Left lung (tissue), 10 donors: ENCODE measurements around the gene RPS6KA3. TPM values are rescaled to one million over a fixed set of nuclear protein-coding genes. Genes with fewer than 3 reads are reported as not detected.

ENCODE experiments used
- ATAC-seq: fragments of 200-7000 bp; cut with Tn5 transposase; one replicate; pipeline ENCODE4 v1.9.1; 2020; ENCODE audit warnings: moderate library complexity
- DNase-seq, 4 donors: peaks; one replicate each; pipeline ENCODE4 v3.0.0-alpha.2; 2013 to 2020
- H3K27ac ChIP-seq, 2 donors: fragments of 200-600 bp; sonication (generic) in 1 of 2; one replicate each; pipeline versions ENCODE4 v1.5.0 to v1.8.0; 2020 to 2021
- H3K27me3 ChIP-seq, 2 donors: fragments of 200-600 bp; sonication (generic) in 1 of 2; one replicate each; pipeline versions ENCODE4 v1.5.0 to v1.8.0; 2020 to 2021
- H3K36me3 ChIP-seq, 2 donors: fragments of 200-600 bp; sonication (generic) in 1 of 2; one replicate each; pipeline versions ENCODE4 v1.5.0 to v1.8.0; 2020 to 2021
- H3K4me1 ChIP-seq, 2 donors: fragments of 200-600 bp; one replicate each; pipeline ENCODE4 v1.8.0; 2021
- H3K4me3 ChIP-seq, 2 donors: fragments of 200-600 bp; sonication (generic) in 1 of 2; one replicate each; pipeline versions ENCODE4 v1.5.0 to v1.8.0; 2020 to 2021; ENCODE audit warnings: mild to moderate bottlenecking in 1 of 2
- H3K9me3 ChIP-seq, 2 donors: fragments of 200-600 bp; sonication (generic) in 1 of 2; one replicate each; pipeline versions ENCODE4 v1.5.0 to v1.8.0; 2020 to 2021
- CTCF ChIP-seq, 2 donors: fragments of 200-600 bp; sonication (generic) in 1 of 2; IDR thresholded peaks; one replicate each; pipeline versions ENCODE4 v1.5.0 to v1.8.0; 2021; ENCODE audit warnings: antibody characterized with exemption in 2 of 2
- intact Hi-C, 2 donors: fragments of 100-400 bp; cut with DNase I; formaldehyde crosslinking; loops; one replicate each; pipeline versions ENCODE4 v1.11.2 to v1.14.2; 2022
- polyA plus RNA-seq, 6 donors: library from polyadenylated mRNA; unstranded; fragments of 120-200 nt; gene quantifications; one replicate each; pipeline ENCODE4 v1.2.1, GENCODE V29; 2013; ENCODE audit not compliant: insufficient read length in 6 of 6
- total RNA-seq, 2 donors: library from RNA; stranded (reverse); fragmentation: NEBNext Ultra II Directional; extraction: Animal tissue kit (Norgen Biotek cat#: 25700); gene quantifications; one replicate each; pipeline ENCODE4 v1.2.1, GENCODE V29; 2021
- donor health status: DM: no; HTN: yes; CAD: no.
- donor health status: DM: no; HTN: no; CAD: no.

RPS6KA3 gene
- total and polyA plus RNA-seq, 8 donors, result 40.2 to 73.5 (median 45.4) TPM

- peaks cover 0 to 57% of the 10 kb centered on the region in 2 donors for H3K4me1 ChIP-seq
- DNase-seq (no peak), ATAC-seq (no peak)
- no peaks in the 10 kb centered on the region for H3K36me3 ChIP-seq
- no peak overlapping the region for H3K4me3 ChIP-seq
- no peak for TF ChIP-seq CTCF (IDR thresholded peaks at IDR 0.05)
- H3K27ac ChIP-seq, result peak overlapping the region; percentile 13 to 36
- intact Hi-C loops, result no loop called here
- H3K9me3 ChIP-seq, result no peaks in the 10 kb centered on the region
- peaks cover 0 to 3% of the 10 kb centered on the region in 2 donors for H3K27me3 ChIP-seq
Observed at GRCh38 chrX:20263474-20263873, 3.2 kb downstream of the RPS6KA3 start.

GRCh38 chrX:20260885-20261284 is 5.8 kb downstream of the RPS6KA3 start:
- DNase-seq (no peak), ATAC-seq (no peak)
- TF ChIP-seq CTCF (IDR thresholded peaks at IDR 0.05), result no peak
- Histone ChIP-seq H3K36me3 (no peaks in the 10 kb centered on the region), H3K4me3 (no peak overlapping the region), H3K4me1 (peaks cover 0 to 58% of the 10 kb centered on the region in 2 donors), H3K27me3 (no peaks in the 10 kb centered on the region), H3K9me3 (no peaks in the 10 kb centered on the region), H3K27ac (no peak overlapping the region)
- intact Hi-C loops, result no loop called here

- ATAC-seq (no peak), DNase-seq (no peak)
- intact Hi-C loops, result loop anchor here in 1 of 2 donors (5.0 kb wide), 1 partner anchor 187 kb away; no protein-coding TSS in a partner anchor
Observed at GRCh38 chrX:20254712-20255299, 11.9 kb downstream of the RPS6KA3 start.

GRCh38 chrX:20253232-20253543 is 13.5 kb downstream of the RPS6KA3 start:
- peaks cover 3 to 18% of the 10 kb centered on the region in 2 donors for H3K4me1 ChIP-seq
- no peak overlapping the region for H3K4me3 ChIP-seq
- no peaks in the 10 kb centered on the region for H3K36me3 ChIP-seq
- intact Hi-C loops, result loop anchor here in 1 of 2 donors (5.0 kb wide), 1 partner anchor 189 kb away; no protein-coding TSS in a partner anchor
- no peak for DNase-seq
- H3K27ac ChIP-seq, result no peak overlapping the region
- no peak for ATAC-seq
- H3K27me3 ChIP-seq, result no peaks in the 10 kb centered on the region
- TF ChIP-seq CTCF (IDR thresholded peaks at IDR 0.05), result peak in 1 of 2 donors; percentile 4
- H3K9me3 ChIP-seq, result no peaks in the 10 kb centered on the region

More at GRCh38 chrX:20254712-20255299, 11.9 kb downstream of the RPS6KA3 start:
- TF ChIP-seq CTCF (IDR thresholded peaks at IDR 0.05), result no peak
- no peak overlapping the region for H3K4me3 ChIP-seq
- peaks cover 3 to 32% of the 10 kb centered on the region in 2 donors for H3K4me1 ChIP-seq
- no peaks in the 10 kb centered on the region for H3K9me3 ChIP-seq
- no peak overlapping the region for H3K27ac ChIP-seq
- H3K27me3 ChIP-seq, result no peaks in the 10 kb centered on the region
- H3K36me3 ChIP-seq, result no peaks in the 10 kb centered on the region

- DNase-seq, result peak in 2 of 4 donors; percentile 54 to 58
- Histone ChIP-seq H3K36me3 (no peaks in the 10 kb centered on the region), H3K4me3 (no peak overlapping the region), H3K9me3 (no peaks in the 10 kb centered on the region), H3K27ac (no peak overlapping the region), H3K4me1 (peaks cover 3 to 18% of the 10 kb centered on the region in 2 donors), H3K27me3 (no peaks in the 10 kb centered on the region)
- ATAC-seq, result peak; percentile 96
- TF ChIP-seq CTCF (IDR thresholded peaks at IDR 0.05), result peak; percentile 68 to 70
- intact Hi-C loops, result loop anchor here in 1 of 2 donors (5.0 kb wide), 1 partner anchor 190 kb away; no protein-coding TSS in a partner anchor
Observed at GRCh38 chrX:20252381-20253231, 14.1 kb downstream of the RPS6KA3 start.
